Suprapubic skin (tissue), 3 donors: Measurements from ENCODE around the gene HECTD1.
"Not testable (repeated sequence)": the region's sequence is repeated elsewhere in the genome, so short reads cannot be mapped to it uniquely, and the experiment has no call there.

Experiments used
- EP300 ChIP-seq: sonication (generic); formaldehyde crosslinking; IDR thresholded peaks from one replicate; pipeline ENCODE4 v1.6.1; 2017; ENCODE audit warnings: antibody characterized with exemption
- POLR2A ChIP-seq, 2 donors: fragments of 450-650 bp; IDR thresholded peaks; one replicate each; pipeline ENCODE4 v1.6.1; 2017; ENCODE audit warnings: antibody characterized with exemption in 2 of 2, mild to moderate bottlenecking in 2 of 2, moderate library complexity in 2 of 2
- TF ChIP-seq, protein P1 (sequence below), 2 donors: fragments of 200-600 bp in 1 of 2; fragments of 450-650 bp in 1 of 2; sonication (generic) in 1 of 2; IDR thresholded peaks; one replicate each; pipeline ENCODE4 v1.5.1; 2016 to 2019; ENCODE audit warnings: antibody characterized with exemption in 2 of 2, mild to moderate bottlenecking in 1 of 2, moderate library complexity in 1 of 2

DNA sequence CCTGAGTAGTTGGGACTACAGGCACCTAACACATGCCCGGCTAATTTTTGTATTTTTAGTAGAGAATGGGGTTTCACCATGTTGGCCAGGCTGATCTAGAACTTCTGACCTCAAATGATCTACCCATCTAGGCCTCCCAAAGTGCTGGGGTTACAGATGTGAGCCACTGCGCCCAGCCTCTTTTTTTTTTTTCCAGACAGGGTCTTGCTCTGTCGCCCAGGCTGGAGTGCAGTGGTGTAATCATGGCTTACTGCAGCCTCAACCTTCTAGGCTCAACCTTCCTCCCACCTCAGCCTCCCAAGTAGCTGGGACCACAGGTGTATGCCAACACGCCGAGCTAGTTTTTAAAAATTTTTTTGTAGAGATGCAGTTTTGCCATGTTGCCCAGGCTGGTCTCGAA is 25.6 kb downstream of the HECTD1 start:
- TF ChIP-seq, protein P1, sequence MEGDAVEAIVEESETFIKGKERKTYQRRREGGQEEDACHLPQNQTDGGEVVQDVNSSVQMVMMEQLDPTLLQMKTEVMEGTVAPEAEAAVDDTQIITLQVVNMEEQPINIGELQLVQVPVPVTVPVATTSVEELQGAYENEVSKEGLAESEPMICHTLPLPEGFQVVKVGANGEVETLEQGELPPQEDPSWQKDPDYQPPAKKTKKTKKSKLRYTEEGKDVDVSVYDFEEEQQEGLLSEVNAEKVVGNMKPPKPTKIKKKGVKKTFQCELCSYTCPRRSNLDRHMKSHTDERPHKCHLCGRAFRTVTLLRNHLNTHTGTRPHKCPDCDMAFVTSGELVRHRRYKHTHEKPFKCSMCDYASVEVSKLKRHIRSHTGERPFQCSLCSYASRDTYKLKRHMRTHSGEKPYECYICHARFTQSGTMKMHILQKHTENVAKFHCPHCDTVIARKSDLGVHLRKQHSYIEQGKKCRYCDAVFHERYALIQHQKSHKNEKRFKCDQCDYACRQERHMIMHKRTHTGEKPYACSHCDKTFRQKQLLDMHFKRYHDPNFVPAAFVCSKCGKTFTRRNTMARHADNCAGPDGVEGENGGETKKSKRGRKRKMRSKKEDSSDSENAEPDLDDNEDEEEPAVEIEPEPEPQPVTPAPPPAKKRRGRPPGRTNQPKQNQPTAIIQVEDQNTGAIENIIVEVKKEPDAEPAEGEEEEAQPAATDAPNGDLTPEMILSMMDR (IDR thresholded peaks at IDR 0.05): not testable (repeated sequence)
- TF ChIP-seq EP300; POLR2A (IDR thresholded peaks at IDR 0.05): not testable (repeated sequence)
